ENCODE measurements around the gene RASSF5. TPM values are rescaled to one million over a fixed set of nuclear protein-coding genes. Genes with fewer than 3 reads are reported as not detected.

The RASSF5 gene
- polyA plus RNA-seq, 1 of the 3 experiments (the other 2 are of a cell fraction) = 2.2 TPM

- Histone ChIP-seq H3K27me3 (ENCODE audit: insufficient read depth) (no peaks in the 10 kb centered on the region; the same call in 1 of the 2 replicates), H3K9me2 (no peaks in the 10 kb centered on the region), H4K20me1 (ENCODE audit: insufficient read depth) (no peaks in the 10 kb centered on the region), H3K27ac (ENCODE audit: low read depth in 2 of 2, low read length in 1 of 2) (no peak overlapping the region), H3K9ac (no peak overlapping the region), H3K9me3 (no peaks in the 10 kb centered on the region), H3K4me2 (no peak overlapping the region), H3K4me3 (ENCODE audit: low read depth in 2 of 2, low read length in 1 of 2) (no peak overlapping the region), H3K79me2 (ENCODE audit: insufficient read depth) (no peaks in the 10 kb centered on the region), H2AFZ (ENCODE audit: low read depth) (no peak overlapping the region), H3F3A (replicated peaks; ENCODE audit: insufficient read depth) (no peaks in the 10 kb centered on the region), H3K36me3 (replicated peaks in 1 of 2; ENCODE audit: control insufficient read depth in 1 of 2, insufficient read depth in 2 of 2, low read length in 1 of 2) (no peaks in the 10 kb centered on the region), H3K4me1 (ENCODE audit: control insufficient read depth in 1 of 2, insufficient read depth in 2 of 2, low read depth in 1 of 2, low read length in 1 of 2) (no peaks in the 10 kb centered on the region; a peak in 1 of 4 replicates)
- TF ChIP-seq SMC3 (IDR thresholded peaks at IDR 0.05; ENCODE audit: low read depth, low read length) (no peak), YY1 (IDR thresholded peaks at IDR 0.05; ENCODE audit: low read depth) (no peak), REST (IDR thresholded peaks at IDR 0.05; ENCODE audit: low read depth, low read length) (no peak), NFIC (IDR thresholded peaks at IDR 0.05; ENCODE audit: borderline replicate concordance) (no peak), POLR2AphosphoS5 (IDR thresholded peaks at IDR 0.05; ENCODE audit: low read depth, low read length) (no peak), PBX3 (IDR thresholded peaks at IDR 0.05) (no peak), SIN3A (IDR thresholded peaks at IDR 0.05; ENCODE audit: borderline replicate concordance, low read depth, low read length) (no peak), JUND (IDR thresholded peaks at IDR 0.05) (no peak), ZBTB33 (IDR thresholded peaks at IDR 0.05; ENCODE audit: borderline replicate concordance, low read depth) (no peak), EP300 (IDR thresholded peaks at IDR 0.05; ENCODE audit: borderline replicate concordance in 1 of 2, low read depth in 1 of 2, low read length in 1 of 2) (no peak)
- TF ChIP-seq, protein P1, sequence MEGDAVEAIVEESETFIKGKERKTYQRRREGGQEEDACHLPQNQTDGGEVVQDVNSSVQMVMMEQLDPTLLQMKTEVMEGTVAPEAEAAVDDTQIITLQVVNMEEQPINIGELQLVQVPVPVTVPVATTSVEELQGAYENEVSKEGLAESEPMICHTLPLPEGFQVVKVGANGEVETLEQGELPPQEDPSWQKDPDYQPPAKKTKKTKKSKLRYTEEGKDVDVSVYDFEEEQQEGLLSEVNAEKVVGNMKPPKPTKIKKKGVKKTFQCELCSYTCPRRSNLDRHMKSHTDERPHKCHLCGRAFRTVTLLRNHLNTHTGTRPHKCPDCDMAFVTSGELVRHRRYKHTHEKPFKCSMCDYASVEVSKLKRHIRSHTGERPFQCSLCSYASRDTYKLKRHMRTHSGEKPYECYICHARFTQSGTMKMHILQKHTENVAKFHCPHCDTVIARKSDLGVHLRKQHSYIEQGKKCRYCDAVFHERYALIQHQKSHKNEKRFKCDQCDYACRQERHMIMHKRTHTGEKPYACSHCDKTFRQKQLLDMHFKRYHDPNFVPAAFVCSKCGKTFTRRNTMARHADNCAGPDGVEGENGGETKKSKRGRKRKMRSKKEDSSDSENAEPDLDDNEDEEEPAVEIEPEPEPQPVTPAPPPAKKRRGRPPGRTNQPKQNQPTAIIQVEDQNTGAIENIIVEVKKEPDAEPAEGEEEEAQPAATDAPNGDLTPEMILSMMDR (IDR thresholded peaks at IDR 0.05) = no peak
- no peak for DNase-seq
- CTCF ChIA-PET = interaction anchor here (2.8 to 17.3 kb wide), 5 partner anchors 9 to 117 kb away, joined by 17 to 241 read pairs (median 57); no protein-coding TSS in a partner anchor
- POLR2A ChIA-PET = no interaction called here
- 72% methylated on average over 7 of the region's 7 CpGs for WGBS (ENCODE audit: low lambda C conversion rate)
These were observed 39.8 kb downstream of the RASSF5 start for GRCh38 chr1:206547104-206547503.
